GM12865 (cell line): ENCODE measurements around the gene XPO4.

Experiments used
- DNase-seq: peaks from one replicate; pipeline ENCODE4 v3.0.0; 2010; ENCODE audit warnings: low read depth
- H3K4me3 ChIP-seq: 2 replicates; pipeline ENCODE4 v1.5.1; 2011; ENCODE audit warnings: mild to moderate bottlenecking, low read depth, low read length, control low read depth
- CTCF ChIP-seq: IDR thresholded peaks from 2 replicates; pipeline ENCODE4 v1.5.1; 2011; ENCODE audit warnings: low read length, control low read depth, low read depth, inconsistent platforms; ENCODE audit not compliant: insufficient read depth; ENCODE audit errors: missing control alignments

XPO4 gene

GRCh38 chr13:20788312-20788711, 114.2 kb downstream of the XPO4 start:
- TF ChIP-seq CTCF = no peak
- H3K4me3 ChIP-seq = no peak overlapping the region
- DNase-seq = no peak

GRCh38 chr13:20787180-20787579, 115.4 kb downstream of the XPO4 start:
- DNase-seq = no peak
- no peak for TF ChIP-seq CTCF
- H3K4me3 ChIP-seq = no peak overlapping the region

GRCh38 chr13:20782116-20782708, 120.3 kb downstream of the XPO4 start:
- no peak overlapping the region for H3K4me3 ChIP-seq
- DNase-seq = peak; percentile 64
- no peak for TF ChIP-seq CTCF

GRCh38 chr13:20780317-20780716, 122.2 kb downstream of the XPO4 start:
- no peak for DNase-seq
- no peak for TF ChIP-seq CTCF
- H3K4me3 ChIP-seq = no peak overlapping the region

GRCh38 chr13:20779405-20779804, 123.1 kb downstream of the XPO4 start:
- no peak overlapping the region for H3K4me3 ChIP-seq
- DNase-seq = no peak
- TF ChIP-seq CTCF = no peak

GRCh38 chr13:20778311-20778710, 124.2 kb downstream of the XPO4 start:
- DNase-seq = no peak
- no peak for TF ChIP-seq CTCF
- no peak overlapping the region for H3K4me3 ChIP-seq

GRCh38 chr13:20776751-20777150, 125.8 kb downstream of the XPO4 start:
- DNase-seq = no peak
- no peak overlapping the region for H3K4me3 ChIP-seq
- TF ChIP-seq CTCF = no peak
